Astrocyte of the spinal cord (primary cell): ENCODE results near the gene BABAM2.

Experiments used
- DNase-seq: peaks from one replicate; pipeline ENCODE4 v3.0.0; 2011; ENCODE audit warnings: low read depth, low spot score
- H3K4me3 ChIP-seq: 2 replicates; pipeline ENCODE4 v1.5.1; 2011; ENCODE audit warnings: low read depth, mild to moderate bottlenecking, low read length, moderate library complexity
- CTCF ChIP-seq: IDR thresholded peaks from 2 replicates; pipeline ENCODE4 v1.5.1; 2012; ENCODE audit warnings: low read depth, mild to moderate bottlenecking, low read length, inconsistent platforms
- in situ Hi-C: cut with HindIII; loops from 2 replicates; pipeline ENCODE4 v1.10.0; 2017; ENCODE audit warnings: low sequenced_read_pairs

The BABAM2 gene

DNA sequence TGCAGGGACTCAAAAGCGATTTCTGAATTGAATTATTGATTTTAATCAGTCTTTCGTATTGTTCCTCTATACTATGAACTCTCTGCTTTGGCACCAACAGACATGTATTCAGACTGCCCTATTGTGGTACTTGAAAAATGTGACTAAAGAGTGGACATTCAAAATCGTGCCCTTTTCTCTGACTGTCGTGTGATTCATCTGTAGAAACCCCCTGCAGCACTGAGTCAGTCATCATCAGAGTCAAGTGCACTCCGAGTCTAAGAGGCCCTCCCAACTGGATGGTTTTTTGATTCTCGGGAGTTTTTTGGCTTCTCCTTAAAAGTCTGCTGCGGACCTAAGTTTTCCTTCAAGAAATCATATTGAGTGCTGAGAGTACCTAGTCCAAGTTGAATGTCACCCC lies 405.7 kb downstream of the BABAM2 start:
- no peak for TF ChIP-seq CTCF
- peak; percentile 61 for DNase-seq
- in situ Hi-C loops: no loop called here
- H3K4me3 ChIP-seq: no peak overlapping the region

- in situ Hi-C loops: no loop called here
- H3K4me3 ChIP-seq: no peak overlapping the region
- no peak for DNase-seq
- no peak for TF ChIP-seq CTCF
These were observed 406.4 kb downstream of the BABAM2 start for GRCh38 chr2:28296904-28297303.

GRCh38 chr2:28297531-28297930 lies 407.0 kb downstream of the BABAM2 start:
- TF ChIP-seq CTCF: no peak
- no peak for DNase-seq
- no peak overlapping the region for H3K4me3 ChIP-seq
- in situ Hi-C loops: no loop called here

- in situ Hi-C loops: no loop called here
- TF ChIP-seq CTCF: no peak
- DNase-seq: no peak
- H3K4me3 ChIP-seq: no peak overlapping the region
These were observed 407.9 kb downstream of the BABAM2 start for GRCh38 chr2:28298406-28298805.

GRCh38 chr2:28300485-28301341 lies 410.2 kb downstream of the BABAM2 start:
- in situ Hi-C loops: no loop called here
- no peak overlapping the region for H3K4me3 ChIP-seq
- TF ChIP-seq CTCF: no peak
- DNase-seq: peak; percentile 91

DNA sequence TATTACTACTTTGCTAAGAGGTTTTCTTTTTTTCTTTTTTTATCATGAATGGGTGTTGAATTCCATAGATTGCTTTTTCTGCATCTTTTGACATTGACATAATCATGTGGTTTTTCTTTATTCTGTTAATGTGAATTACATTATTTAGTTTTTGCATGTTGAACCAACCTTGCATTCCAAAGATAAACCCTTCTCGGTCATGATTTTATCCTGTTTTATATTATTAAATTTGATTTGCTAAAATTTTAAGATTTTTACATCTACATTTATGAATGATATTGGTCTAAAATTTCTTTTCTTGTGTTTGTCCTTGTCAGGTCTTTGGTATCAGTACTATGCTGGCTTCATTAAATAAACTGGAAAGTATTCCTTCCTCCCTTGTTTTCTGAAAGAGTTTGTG lies 414.7 kb downstream of the BABAM2 start:
- DNase-seq: no peak
- no peak for TF ChIP-seq CTCF
- in situ Hi-C loops: no loop called here
- no peak overlapping the region for H3K4me3 ChIP-seq

GRCh38 chr2:28310107-28310506 lies 419.6 kb downstream of the BABAM2 start:
- in situ Hi-C loops: no loop called here
- no peak for TF ChIP-seq CTCF
- DNase-seq: no peak
- H3K4me3 ChIP-seq: no peak overlapping the region
